ENCODE measurements around the gene SYT13. TPM values are rescaled to one million over a fixed set of nuclear protein-coding genes. Genes with fewer than 3 reads are reported as not detected.

Gene SYT13
- total RNA-seq, 4 donors from 2014 or later: 0.19 to 1.3 (median 0.67) TPM; not detected in 1

DNA sequence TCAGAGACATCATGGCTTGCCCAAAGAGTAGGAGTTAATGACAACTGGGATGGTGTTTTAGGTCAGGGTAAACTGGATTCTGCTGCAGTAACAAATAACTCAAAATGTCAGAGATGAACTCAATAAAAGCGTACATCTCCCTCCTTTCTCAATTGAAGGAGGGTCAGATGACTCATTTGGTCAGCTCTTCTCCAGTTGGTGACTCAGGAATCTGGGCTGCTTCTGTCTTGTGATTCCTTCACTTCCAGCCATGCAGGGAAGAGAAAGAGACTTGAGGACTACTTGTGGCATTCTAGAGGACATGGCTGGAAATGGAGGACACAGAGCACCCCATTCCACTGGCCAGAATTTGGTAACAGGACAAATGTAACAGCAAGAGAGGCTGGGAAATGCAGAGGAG, 3.2 kb upstream of the SYT13 start:
- 60% methylated on average over 1 of the region's 1 CpG; no CpG with 5 or more reads in 1 of the 2 donors for WGBS, 2 donors (ENCODE audit: low coverage in 1 of 2)

DNA sequence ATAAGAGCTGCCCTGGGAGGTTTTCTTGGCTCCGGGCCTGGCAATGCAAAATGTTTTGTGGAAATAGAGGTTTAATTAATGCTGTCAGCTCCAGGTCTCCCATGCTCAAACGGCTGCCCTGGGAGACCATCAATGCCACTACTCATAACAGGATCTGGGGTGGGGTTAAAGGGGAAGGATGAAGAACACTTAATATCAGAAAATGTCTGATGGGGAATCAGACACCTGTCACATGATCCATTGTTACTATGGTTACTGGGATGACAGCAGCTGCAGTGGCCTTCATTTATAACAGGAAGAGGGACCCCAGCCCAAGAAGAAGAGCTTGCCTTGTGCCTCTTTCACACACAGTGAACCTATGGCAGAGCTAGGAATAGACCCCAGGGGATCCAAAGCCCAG, 2.2 kb upstream of the SYT13 start:
- Histone ChIP-seq H3K27me3 (peaks cover 84% of the 10 kb centered on the region), H3K9me3 (peaks cover 0 to 21% (median 0%) of the 10 kb centered on the region in 3 donors), H3K4me3 (no peak overlapping the region), H3K27ac (no peak overlapping the region), H3K4me1 (peaks cover 0 to 10% (median 0%) of the 10 kb centered on the region in 3 donors), H3K36me3 (no peaks in the 10 kb centered on the region)
- WGBS, 2 donors (ENCODE audit: low coverage in 1 of 2): 42 to 57% methylated on average over 1 to 2 of the region's 2 CpGs
- TF ChIP-seq EP300 (IDR thresholded peaks at IDR 0.05) (no peak), POLR2A (IDR thresholded peaks at IDR 0.05) (no peak), POLR2AphosphoS5 (IDR thresholded peaks at IDR 0.05) (no peak), CTCF (IDR thresholded peaks at IDR 0.05) (no peak)
- ATAC-seq: no peak

More for the DNA sequence above, 3.2 kb upstream of the SYT13 start:
- no peak for ATAC-seq
- no peak overlapping the region for H3K4me3 ChIP-seq
- H3K36me3 ChIP-seq: no peaks in the 10 kb centered on the region
- H3K9me3 ChIP-seq: peaks cover 0 to 21% (median 0%) of the 10 kb centered on the region in 3 donors
- TF ChIP-seq EP300 (IDR thresholded peaks at IDR 0.05): no peak
- TF ChIP-seq POLR2A (IDR thresholded peaks at IDR 0.05): no peak
- no peak for TF ChIP-seq CTCF (IDR thresholded peaks at IDR 0.05)
- no peak for TF ChIP-seq POLR2AphosphoS5 (IDR thresholded peaks at IDR 0.05)
- H3K27ac ChIP-seq: no peak overlapping the region
- peaks cover 75% of the 10 kb centered on the region for H3K27me3 ChIP-seq
- peaks cover 0 to 10% (median 0%) of the 10 kb centered on the region in 3 donors for H3K4me1 ChIP-seq

DNA sequence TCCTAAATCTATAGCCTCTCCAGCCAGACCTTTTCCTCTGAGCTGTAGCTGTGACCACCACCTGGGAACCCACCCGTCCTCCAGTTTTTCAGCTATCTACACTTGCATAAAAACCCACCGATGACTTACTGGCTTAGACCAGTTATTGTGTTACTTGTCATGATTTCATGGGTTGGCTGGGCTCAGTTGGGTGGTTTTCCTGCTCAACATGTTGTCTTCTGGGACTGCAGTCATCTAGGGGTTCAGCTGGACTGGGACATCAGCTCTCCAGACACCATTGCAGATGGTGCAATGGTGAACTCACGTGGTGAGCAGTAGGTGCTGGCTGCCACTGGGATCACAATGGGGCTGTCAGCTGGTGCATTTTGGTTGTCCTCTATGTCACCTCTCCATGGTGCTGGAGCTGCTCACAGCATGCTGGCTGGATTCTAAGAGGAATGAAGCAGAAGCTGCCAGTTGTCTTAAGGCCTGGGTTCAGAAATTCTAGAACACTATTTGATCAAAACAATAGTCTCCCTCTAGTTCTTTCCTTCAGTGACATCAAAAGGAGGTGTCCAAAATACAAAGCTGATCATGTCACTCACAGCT, 1.3 kb upstream of the SYT13 start:
- ATAC-seq: no peak
- WGBS, 2 donors (ENCODE audit: low coverage in 1 of 2): 52 to 93% methylated on average over 2 to 3 of the region's 3 CpGs
- Histone ChIP-seq H3K9me3 (peaks cover 0 to 21% (median 0%) of the 10 kb centered on the region in 3 donors), H3K4me3 (no peak overlapping the region), H3K27ac (no peak overlapping the region), H3K4me1 (peaks cover 0 to 10% (median 0%) of the 10 kb centered on the region in 3 donors), H3K36me3 (no peaks in the 10 kb centered on the region), H3K27me3 (peaks cover 93% of the 10 kb centered on the region)
- no peak for TF ChIP-seq CTCF (IDR thresholded peaks at IDR 0.05)
- no peak for TF ChIP-seq POLR2AphosphoS5 (IDR thresholded peaks at IDR 0.05)
- TF ChIP-seq POLR2A (IDR thresholded peaks at IDR 0.05): no peak
- no peak for TF ChIP-seq EP300 (IDR thresholded peaks at IDR 0.05)

- Histone ChIP-seq H3K27ac (no peak overlapping the region), H3K27me3 (peaks cover 90% of the 10 kb centered on the region), H3K9me3 (peaks cover 0 to 21% (median 0%) of the 10 kb centered on the region in 3 donors), H3K4me1 (peaks cover 0 to 10% (median 0%) of the 10 kb centered on the region in 3 donors), H3K36me3 (no peaks in the 10 kb centered on the region), H3K4me3 (no peak overlapping the region)
- 15% methylated on average over 9 to 10 of the region's 13 CpGs for WGBS, 2 donors (ENCODE audit: low coverage in 1 of 2)
- TF ChIP-seq POLR2A (IDR thresholded peaks at IDR 0.05): no peak
- no peak for TF ChIP-seq EP300 (IDR thresholded peaks at IDR 0.05)
- no peak for ATAC-seq
Observed at GRCh38 chr11:45285250-45285828, 802 bp downstream of the SYT13 start.

GRCh38 chr11:45282081-45282480, 4.1 kb downstream of the SYT13 start:
- Histone ChIP-seq H3K27ac (no peak overlapping the region), H3K36me3 (no peaks in the 10 kb centered on the region), H3K4me3 (no peak overlapping the region), H3K4me1 (peaks cover 0 to 10% (median 0%) of the 10 kb centered on the region in 3 donors), H3K27me3 (peaks cover 80% of the 10 kb centered on the region), H3K9me3 (peaks cover 0 to 12% (median 0%) of the 10 kb centered on the region in 3 donors)
- TF ChIP-seq CTCF (IDR thresholded peaks at IDR 0.05) (no peak), POLR2A (IDR thresholded peaks at IDR 0.05) (no peak), EP300 (IDR thresholded peaks at IDR 0.05) (no peak), POLR2AphosphoS5 (IDR thresholded peaks at IDR 0.05) (no peak)
- no peak for ATAC-seq
- 54 to 92% methylated on average over 2 of the region's 6 CpGs for WGBS, 2 donors (ENCODE audit: low coverage in 1 of 2)

Data from gastroesophageal sphincter (tissue), 4 donors.